HepG2 (cell line): ENCODE data around the gene NUP107. TPM values are rescaled to one million over a fixed set of nuclear protein-coding genes. Genes with fewer than 3 reads are reported as not detected.

Experiments
- ARNT2 ChIP-seq: sonication (generic); formaldehyde crosslinking; IDR thresholded peaks from 2 replicates; pipeline ENCODE4 v1.8.0; 2022; ENCODE audit warnings: mild to moderate bottlenecking, low read depth, missing genetic modification reagents, moderate library complexity
- BORCS8-MEF2B ChIP-seq: sonication (generic); formaldehyde crosslinking; IDR thresholded peaks from 2 replicates; pipeline ENCODE4 v1.8.0; 2022; ENCODE audit warnings: mild to moderate bottlenecking, missing genetic modification reagents
- CAMTA2 ChIP-seq: sonication (generic); formaldehyde crosslinking; IDR thresholded peaks from 2 replicates; pipeline ENCODE4 v1.4.0; 2020; ENCODE audit warnings: mild to moderate bottlenecking, missing genetic modification reagents, borderline replicate concordance
- ETV6 ChIP-seq: sonication (generic); formaldehyde crosslinking; conservative IDR thresholded peaks from 2 replicates; pipeline ENCODE4 v1.4.0; 2020; ENCODE audit warnings: missing genetic modification reagents
- HDAC1 ChIP-seq: sonication (generic); formaldehyde crosslinking; IDR thresholded peaks from 2 replicates; pipeline ENCODE4 v1.5.1; 2020; ENCODE audit warnings: mild to moderate bottlenecking, missing genetic modification reagents
- HNF4G ChIP-seq, 2 experiments: sonication (generic) in 1 of 2; formaldehyde crosslinking in 1 of 2; IDR thresholded peaks; 2 replicates each; pipeline versions ENCODE4 v1.4.0 to v1.6.1; 2011 to 2020; ENCODE audit warnings: borderline replicate concordance in 2 of 2, low read depth in 2 of 2, mild to moderate bottlenecking in 2 of 2, low read length in 1 of 2, missing genetic modification reagents in 1 of 2, moderate library complexity in 1 of 2
- KDM4B ChIP-seq: sonication (generic); formaldehyde crosslinking; IDR thresholded peaks from 2 replicates; pipeline ENCODE4 v1.4.0; 2020; ENCODE audit warnings: missing genetic modification reagents
- NFE2L2 ChIP-seq: fragments of 150-350 bp; IDR thresholded peaks from 2 replicates; pipeline ENCODE4 v1.6.1; 2014; ENCODE audit warnings: low read length
- PHF8 ChIP-seq: sonication (generic); formaldehyde crosslinking; IDR thresholded peaks from 2 replicates; pipeline ENCODE4 v1.5.0; 2020; ENCODE audit warnings: missing genetic modification reagents
- RBM39 ChIP-seq: fragments of 200-400 bp; formaldehyde crosslinking; IDR thresholded peaks from one replicate; pipeline ENCODE4 v1.6.1; 2018; ENCODE audit warnings: antibody characterized with exemption, mild to moderate bottlenecking, low read depth, low read length; ENCODE audit not compliant: poor library complexity, severe bottlenecking
- SOX5 ChIP-seq: IDR thresholded peaks from 2 replicates; pipeline ENCODE4 v1.6.1; 2016; ENCODE audit warnings: borderline replicate concordance
- SRSF1 ChIP-seq: fragments of 200-400 bp; formaldehyde crosslinking; optimal IDR thresholded peaks from 2 replicates; pipeline ENCODE3; 2017; ENCODE audit warnings: mild to moderate bottlenecking, low read depth, low read length, moderate library complexity
- ZFYVE20 ChIP-seq: sonication (generic); formaldehyde crosslinking; IDR thresholded peaks from 2 replicates; pipeline ENCODE4 v1.8.0; 2023; ENCODE audit warnings: low read depth, mild to moderate bottlenecking, moderate library complexity, missing genetic modification reagents, borderline replicate concordance
- ZNF10 ChIP-seq: sonication (generic); formaldehyde crosslinking; IDR thresholded peaks from 2 replicates; pipeline ENCODE4 v1.4.0; 2020; ENCODE audit warnings: mild to moderate bottlenecking, low read depth, missing genetic modification reagents, borderline replicate concordance
- ZNF367 ChIP-seq: sonication (generic); formaldehyde crosslinking; IDR thresholded peaks from 2 replicates; pipeline ENCODE4 v1.4.0; 2020; ENCODE audit warnings: missing genetic modification reagents, borderline replicate concordance
- ZNF468 ChIP-seq: sonication (generic); formaldehyde crosslinking; IDR thresholded peaks from 2 replicates; pipeline ENCODE4 v1.8.0; 2022; ENCODE audit warnings: mild to moderate bottlenecking, moderate library complexity, missing genetic modification reagents
- ZNF629 ChIP-seq: sonication (generic); formaldehyde crosslinking; conservative IDR thresholded peaks from 2 replicates; pipeline ENCODE4 v1.5.0; 2020; ENCODE audit warnings: missing genetic modification reagents
- polyA plus RNA-seq, 8 experiments: library from polyadenylated mRNA; depleted of rRNA in 3 of 8; stranded (reverse) in 7 of 8; unstranded in 1 of 8; fragments of >200 nt; fragmentation: Illumina TruSeq in 4 of 8; extraction: Trizol in 4 of 8; gene quantifications; 2 replicates each; pipeline versions ENCODE4 v1.2.1 to v1.2.3, GENCODE V29; 2011 to 2016; ENCODE audit warnings: low read depth in 4 of 8, missing spikeins in 1 of 8, mixed read lengths in 1 of 8; ENCODE audit not compliant: insufficient read depth in 1 of 8
- total RNA-seq, 5 experiments: library from RNA; depleted of rRNA; stranded (reverse); fragments of >200 nt; fragmentation: Illumina TruSeq; extraction: Trizol; gene quantifications; 2 replicates each; pipeline ENCODE4 v1.2.3, GENCODE V29; 2016; ENCODE audit warnings: low read depth in 1 of 5
- TF ChIP-seq, protein P1 (sequence below): sonication (generic); formaldehyde crosslinking; IDR thresholded peaks from 2 replicates; pipeline ENCODE4 v1.4.0; 2020; ENCODE audit warnings: missing genetic modification reagents, borderline replicate concordance
- TF ChIP-seq, protein P2 (sequence below): sonication (generic); formaldehyde crosslinking; IDR thresholded peaks from 2 replicates; pipeline ENCODE4 v1.9.0; 2021; ENCODE audit warnings: missing genetic modification reagents, mild to moderate bottlenecking, borderline replicate concordance
- TF ChIP-seq, protein P3 (sequence below): sonication (generic); formaldehyde crosslinking; IDR thresholded peaks from 2 replicates; pipeline ENCODE4 v1.8.0; 2022; ENCODE audit warnings: mild to moderate bottlenecking, missing genetic modification reagents, borderline replicate concordance
- TF ChIP-seq, protein P4 (sequence below): IDR thresholded peaks from 2 replicates; pipeline ENCODE4 v1.6.1; 2018; ENCODE audit warnings: missing genetic modification reagents, mild to moderate bottlenecking, missing compliant biosample characterization

The NUP107 gene
- total and polyA plus RNA-seq, 2 of the 13 experiments (the other 11 are each of a cell fraction or from before 2014, with no cell fraction given): 54.7 to 100 TPM

DNA sequence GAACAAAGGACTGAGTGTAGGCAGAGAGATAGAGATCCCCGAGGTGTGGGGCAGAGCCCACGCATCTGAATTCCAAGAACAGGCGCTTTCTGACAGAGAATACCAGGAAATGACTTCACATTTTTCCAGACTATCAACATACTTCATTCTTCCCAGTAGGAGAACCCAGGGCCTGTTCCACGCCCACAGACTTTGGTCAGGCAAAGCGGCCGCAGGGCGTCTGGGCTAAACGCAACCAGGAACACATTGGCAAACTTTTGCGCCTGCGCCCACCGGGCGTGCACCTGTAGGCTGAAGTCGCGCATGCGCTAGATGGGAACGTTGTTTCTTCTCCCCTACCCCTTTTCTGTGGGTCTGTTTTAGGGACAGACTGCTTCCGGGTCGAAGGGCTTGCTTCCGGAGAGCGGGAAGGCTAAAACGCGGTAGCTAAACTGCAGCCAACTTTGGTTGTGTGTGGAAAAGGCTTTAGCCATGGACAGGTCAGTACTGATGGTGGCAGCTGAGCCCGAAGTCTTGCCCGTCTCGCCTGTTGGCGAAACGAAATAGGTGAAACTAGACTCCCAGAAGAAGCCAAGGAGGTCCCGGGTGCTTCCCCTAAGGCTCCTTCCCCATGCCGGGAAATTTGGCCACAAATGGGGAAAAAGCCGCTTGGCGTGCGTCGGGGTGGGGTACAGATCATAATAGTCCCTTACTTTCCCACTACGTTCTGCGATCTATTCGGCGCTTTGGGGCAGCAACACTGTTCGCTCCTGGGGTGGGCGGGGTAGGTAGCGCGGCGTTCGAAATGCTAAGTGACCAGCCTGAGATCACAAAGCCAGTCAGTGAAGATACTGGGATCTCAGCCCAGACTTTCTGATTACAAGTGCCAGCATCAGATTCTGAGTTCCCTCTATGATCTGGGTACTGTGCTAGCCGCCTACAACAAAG, at the start of gene NUP107 (continued):
- TF ChIP-seq HDAC1: peak; percentile 100
- TF ChIP-seq, protein P1, sequence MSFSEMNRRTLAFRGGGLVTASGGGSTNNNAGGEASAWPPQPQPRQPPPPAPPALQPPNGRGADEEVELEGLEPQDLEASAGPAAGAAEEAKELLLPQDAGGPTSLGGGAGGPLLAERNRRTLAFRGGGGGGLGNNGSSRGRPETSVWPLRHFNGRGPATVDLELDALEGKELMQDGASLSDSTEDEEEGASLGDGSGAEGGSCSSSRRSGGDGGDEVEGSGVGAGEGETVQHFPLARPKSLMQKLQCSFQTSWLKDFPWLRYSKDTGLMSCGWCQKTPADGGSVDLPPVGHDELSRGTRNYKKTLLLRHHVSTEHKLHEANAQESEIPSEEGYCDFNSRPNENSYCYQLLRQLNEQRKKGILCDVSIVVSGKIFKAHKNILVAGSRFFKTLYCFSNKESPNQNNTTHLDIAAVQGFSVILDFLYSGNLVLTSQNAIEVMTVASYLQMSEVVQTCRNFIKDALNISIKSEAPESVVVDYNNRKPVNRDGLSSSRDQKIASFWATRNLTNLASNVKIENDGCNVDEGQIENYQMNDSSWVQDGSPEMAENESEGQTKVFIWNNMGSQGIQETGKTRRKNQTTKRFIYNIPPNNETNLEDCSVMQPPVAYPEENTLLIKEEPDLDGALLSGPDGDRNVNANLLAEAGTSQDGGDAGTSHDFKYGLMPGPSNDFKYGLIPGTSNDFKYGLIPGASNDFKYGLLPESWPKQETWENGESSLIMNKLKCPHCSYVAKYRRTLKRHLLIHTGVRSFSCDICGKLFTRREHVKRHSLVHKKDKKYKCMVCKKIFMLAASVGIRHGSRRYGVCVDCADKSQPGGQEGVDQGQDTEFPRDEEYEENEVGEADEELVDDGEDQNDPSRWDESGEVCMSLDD (CRISPR knock-in tag): 0 out of 2 replicates have a peak, but pooled peaks have one; percentile 48
- TF ChIP-seq, protein P2, sequence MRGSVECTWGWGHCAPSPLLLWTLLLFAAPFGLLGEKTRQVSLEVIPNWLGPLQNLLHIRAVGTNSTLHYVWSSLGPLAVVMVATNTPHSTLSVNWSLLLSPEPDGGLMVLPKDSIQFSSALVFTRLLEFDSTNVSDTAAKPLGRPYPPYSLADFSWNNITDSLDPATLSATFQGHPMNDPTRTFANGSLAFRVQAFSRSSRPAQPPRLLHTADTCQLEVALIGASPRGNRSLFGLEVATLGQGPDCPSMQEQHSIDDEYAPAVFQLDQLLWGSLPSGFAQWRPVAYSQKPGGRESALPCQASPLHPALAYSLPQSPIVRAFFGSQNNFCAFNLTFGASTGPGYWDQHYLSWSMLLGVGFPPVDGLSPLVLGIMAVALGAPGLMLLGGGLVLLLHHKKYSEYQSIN (CRISPR knock-in tag): no peak
- 0 out of 2 replicates have a peak, but pooled peaks have one; percentile 63 for TF ChIP-seq ETV6 (CRISPR knock-in tag)
- peak; percentile 90; the same call in 1 of the 2 replicates for TF ChIP-seq ARNT2 (CRISPR knock-in tag)
- TF ChIP-seq ZFYVE20 (CRISPR knock-in tag): no peak
- TF ChIP-seq ZNF629 (CRISPR knock-in tag): peak; percentile 44; the same call in 1 of the 2 replicates
- TF ChIP-seq HNF4G (IDR thresholded peaks at IDR 0.05; ENCODE audit: borderline replicate concordance, low read depth, low read length): peak; percentile 61
- TF ChIP-seq HNF4G (CRISPR knock-in tag; IDR thresholded peaks at IDR 0.05; ENCODE audit: borderline replicate concordance, low read depth): peak; percentile 72; the same call in 1 of the 2 replicates
- TF ChIP-seq BORCS8-MEF2B (CRISPR knock-in tag): peak; percentile 95
- no peak for TF ChIP-seq ZNF468
- TF ChIP-seq, protein P3, sequence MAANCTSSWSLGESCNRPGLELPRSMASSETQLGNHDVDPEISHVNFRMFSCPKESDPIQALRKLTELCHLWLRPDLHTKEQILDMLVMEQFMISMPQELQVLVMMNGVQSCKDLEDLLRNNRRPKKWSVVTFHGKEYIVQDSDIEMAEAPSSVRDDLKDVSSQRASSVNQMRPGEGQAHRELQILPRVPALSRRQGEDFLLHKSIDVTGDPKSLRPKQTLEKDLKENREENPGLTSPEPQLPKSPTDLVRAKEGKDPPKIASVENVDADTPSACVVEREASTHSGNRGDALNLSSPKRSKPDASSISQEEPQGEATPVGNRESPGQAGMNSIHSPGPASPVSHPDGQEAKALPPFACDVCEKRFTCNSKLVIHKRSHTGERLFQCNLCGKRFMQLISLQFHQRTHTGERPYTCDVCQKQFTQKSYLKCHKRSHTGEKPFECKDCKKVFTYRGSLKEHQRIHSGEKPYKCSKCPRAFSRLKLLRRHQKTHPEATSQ (CRISPR knock-in tag): peak; percentile 84
- TF ChIP-seq SRSF1: peak; percentile 79
- no peak for TF ChIP-seq NFE2L2
- no peak for TF ChIP-seq RBM39
- no peak for TF ChIP-seq ZNF10 (CRISPR knock-in tag)
- TF ChIP-seq, protein P4, sequence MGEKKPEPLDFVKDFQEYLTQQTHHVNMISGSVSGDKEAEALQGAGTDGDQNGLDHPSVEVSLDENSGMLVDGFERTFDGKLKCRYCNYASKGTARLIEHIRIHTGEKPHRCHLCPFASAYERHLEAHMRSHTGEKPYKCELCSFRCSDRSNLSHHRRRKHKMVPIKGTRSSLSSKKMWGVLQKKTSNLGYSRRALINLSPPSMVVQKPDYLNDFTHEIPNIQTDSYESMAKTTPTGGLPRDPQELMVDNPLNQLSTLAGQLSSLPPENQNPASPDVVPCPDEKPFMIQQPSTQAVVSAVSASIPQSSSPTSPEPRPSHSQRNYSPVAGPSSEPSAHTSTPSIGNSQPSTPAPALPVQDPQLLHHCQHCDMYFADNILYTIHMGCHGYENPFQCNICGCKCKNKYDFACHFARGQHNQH (CRISPR knock-in tag): peak; percentile 95
- TF ChIP-seq KDM4B (CRISPR knock-in tag): peak; percentile 88; the same call in 1 of the 2 replicates
- no peak for TF ChIP-seq ZNF367 (CRISPR knock-in tag)
- peak; percentile 66; the same call in 1 of the 2 replicates for TF ChIP-seq SOX5 (CRISPR knock-in tag)
- TF ChIP-seq PHF8 (CRISPR knock-in tag): peak; percentile 86
- no peak; the same call in 1 of the 2 replicates for TF ChIP-seq CAMTA2 (CRISPR knock-in tag)
